T-helper 2 cell treated with Interferon-gamma antibody and Interleukin-4, amounts not matched to agents 100 ng/mL and 5 ng/mL, for 36 hours (primary cell): ENCODE results near the gene LIPH. TPM values are rescaled to one million over a fixed set of nuclear protein-coding genes. Genes with fewer than 3 reads are reported as not detected.

Source experiments
- intact Hi-C: fragments of 100-400 bp; cut with micrococcal nuclease; formaldehyde crosslinking; loops from one replicate; pipeline ENCODE4 v1.15.1; 2023
- total RNA-seq: library from RNA; stranded (reverse); gene quantifications from 2 replicates; pipeline ENCODE4 v1.2.3, GENCODE V29; 2022

Gene LIPH
- not detected in 2 replicates for total RNA-seq

DNA sequence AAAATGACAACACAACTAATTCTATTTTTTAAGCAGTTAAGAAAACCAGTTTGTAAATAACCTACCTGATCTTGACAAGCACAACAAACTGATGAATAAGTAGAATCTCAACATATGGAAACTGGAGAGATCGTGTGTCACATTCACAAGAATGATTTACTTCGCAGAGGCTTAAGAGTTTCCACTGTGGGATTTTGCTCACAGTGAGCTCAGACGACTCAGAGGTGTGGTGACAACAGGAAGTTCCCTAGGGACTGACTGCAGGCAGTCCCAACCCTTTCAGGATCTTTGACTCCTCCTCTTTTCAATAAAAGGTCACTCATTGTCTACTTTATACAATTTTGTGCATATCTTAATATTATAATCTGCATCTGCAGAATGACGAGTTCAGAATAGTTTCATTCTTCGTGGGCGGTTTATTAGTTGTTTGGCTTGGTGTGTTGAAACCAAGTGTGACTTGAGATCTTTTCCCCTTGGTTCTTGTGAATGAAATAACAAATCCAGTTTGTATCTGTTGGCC lies at the start of gene LIPH:
Gene LIPH (minus strand): TSS at position 231 of the 520 bp plus-strand sequence. CDS start 117 bp downstream, at position 114.
- intact Hi-C loops: no loop called here

DNA sequence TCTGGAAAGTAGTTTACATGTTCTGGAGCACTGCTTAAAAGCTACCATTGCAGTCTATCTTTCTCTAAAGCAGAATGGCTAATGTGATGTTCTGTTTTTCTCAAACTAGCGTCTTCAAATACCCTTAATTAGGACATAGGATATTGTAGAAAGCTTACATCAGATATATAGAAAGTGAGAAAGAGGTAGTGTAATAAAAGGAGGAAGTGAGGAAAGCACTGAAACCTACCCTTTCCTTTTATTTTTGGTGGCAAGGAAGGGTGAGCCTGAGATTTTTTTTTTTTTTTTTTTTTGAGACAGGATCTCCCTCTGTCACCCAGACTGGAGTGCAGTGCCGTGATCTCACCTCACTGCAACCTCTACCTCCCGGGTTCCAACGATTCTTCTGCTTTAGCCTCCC lies 43.1 kb upstream of the LIPH start:
- intact Hi-C loops: no loop called here

DNA sequence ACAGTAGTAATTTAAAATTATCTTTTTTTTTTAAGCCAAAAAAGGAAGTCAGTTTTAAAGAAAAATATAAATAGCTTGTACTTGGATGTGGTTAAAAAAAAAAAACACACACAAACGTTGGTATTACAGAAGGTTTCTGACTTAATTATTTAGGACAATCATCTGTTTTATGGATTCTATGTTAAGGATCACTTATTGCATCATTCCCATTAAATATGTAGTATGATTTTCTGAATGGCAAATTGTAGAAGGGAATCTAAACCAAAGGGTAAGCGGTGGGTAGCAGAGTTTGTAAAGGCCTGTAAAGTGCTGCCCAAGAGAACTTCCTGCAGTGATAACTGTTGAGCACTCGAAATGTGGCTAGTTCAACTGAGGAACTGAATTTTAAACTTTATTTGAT lies 41.7 kb upstream of the LIPH start:
- intact Hi-C loops: no loop called here

DNA sequence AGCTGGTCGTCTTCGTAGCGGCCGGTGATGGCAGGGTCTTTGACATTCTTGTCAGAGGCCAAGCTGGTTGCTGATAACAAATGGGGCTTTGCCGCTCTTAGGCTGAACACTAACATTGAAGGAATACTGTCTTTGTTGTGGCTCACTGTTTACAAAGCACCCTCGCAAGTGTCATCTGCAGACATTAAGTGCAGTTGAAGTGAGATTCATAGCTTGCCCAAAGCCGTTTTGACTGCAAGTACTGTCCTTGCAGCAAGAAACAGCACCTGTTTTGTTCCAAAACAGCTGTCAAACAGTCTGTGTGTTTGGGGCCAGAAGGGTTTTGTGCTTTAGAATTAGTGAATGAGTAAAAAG lies 34.3 kb upstream of the LIPH start:
- intact Hi-C loops: loop anchor here (1.0 to 2.0 kb wide), 5 partner anchors 87 to 984 kb away; partner anchors contain the start of genes DNAJB11, TMEM41A, TRA2B and VPS8

DNA sequence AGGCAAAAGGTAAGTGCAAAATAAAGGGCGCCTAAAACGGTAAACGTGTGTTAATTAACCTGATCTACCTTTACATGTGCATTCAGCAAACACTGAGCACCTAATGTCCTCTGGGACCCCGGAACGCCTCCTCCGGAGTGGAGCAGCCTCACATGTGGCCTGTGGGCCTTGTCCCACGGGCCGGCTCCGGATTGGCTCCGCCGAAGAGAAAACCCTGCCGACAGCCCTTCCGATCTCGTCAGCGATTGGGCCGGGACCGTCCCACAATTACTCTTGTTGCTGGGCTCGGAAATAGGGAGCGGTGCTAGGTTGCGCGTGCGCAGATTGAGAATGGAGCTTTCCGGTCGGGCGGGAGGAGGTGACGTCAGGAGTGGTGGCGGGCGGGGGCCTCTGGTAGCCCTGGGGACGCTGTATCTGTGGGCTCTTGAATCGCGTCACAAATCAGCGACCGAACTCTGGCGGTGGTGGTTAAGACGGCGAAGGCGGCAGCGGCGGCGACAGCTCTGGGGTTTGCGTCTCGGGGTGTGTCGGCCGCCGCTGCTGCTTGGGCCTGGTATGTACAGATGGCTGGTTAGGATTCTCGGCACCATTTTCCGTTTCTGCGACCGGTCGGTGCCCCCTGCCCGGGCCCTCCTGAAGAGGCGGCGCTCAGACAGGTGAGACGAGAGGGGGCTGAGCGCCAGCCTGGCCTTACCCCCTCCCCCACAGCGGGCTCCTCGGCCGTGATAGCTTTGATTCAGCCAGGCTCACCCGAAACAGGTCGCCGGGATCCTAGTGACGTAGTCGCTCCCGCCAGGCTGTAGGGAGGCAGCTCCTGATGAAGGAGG lies 33.7 kb upstream of the LIPH start, which contains the start of gene SENP2:
Gene SENP2 (plus strand): TSS at position 437 of the 827 bp plus-strand sequence. CDS start 119 bp downstream, at position 556.
- intact Hi-C loops: loop anchor here (1.0 to 2.0 kb wide), 5 partner anchors 87 to 984 kb away; partner anchors contain the start of genes DNAJB11, TMEM41A, TRA2B and VPS8

DNA sequence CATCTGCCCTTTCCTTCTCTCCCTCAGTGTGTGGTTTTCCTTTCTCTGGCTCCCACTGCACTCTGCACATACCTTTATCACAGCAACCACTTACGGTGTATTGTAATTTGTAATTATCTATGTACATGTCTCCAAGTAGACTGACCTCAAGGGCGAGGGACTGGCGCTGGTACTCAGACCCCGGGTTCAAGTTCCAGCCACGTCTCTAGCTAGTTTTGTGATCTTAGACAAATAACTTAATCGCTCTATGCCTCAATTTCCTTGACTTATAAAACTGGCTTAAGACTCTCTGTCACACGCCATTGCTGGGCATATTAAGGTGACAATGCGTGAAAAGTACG lies 33.1 kb upstream of the LIPH start:
- intact Hi-C loops: no loop called here

DNA sequence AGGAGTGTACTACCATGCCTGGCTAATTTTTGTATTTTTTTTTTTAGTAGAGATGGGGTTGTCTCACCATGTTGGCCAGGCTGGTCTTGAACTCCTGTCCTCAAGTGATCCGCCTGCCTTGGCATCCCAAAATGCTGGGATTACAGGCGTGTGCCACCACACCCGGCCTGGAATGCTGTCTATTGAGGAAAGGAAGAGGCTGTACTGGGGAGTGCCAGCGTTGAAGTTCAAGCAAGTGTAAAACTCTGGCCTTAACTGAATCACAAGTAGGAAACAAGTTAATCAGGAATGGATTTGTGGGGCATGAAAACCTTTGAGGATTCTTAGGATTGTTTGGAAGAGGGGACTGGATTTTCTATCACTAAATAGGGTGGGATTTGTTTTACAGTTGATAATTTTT lies 32.3 kb upstream of the LIPH start:
- intact Hi-C loops: no loop called here

DNA sequence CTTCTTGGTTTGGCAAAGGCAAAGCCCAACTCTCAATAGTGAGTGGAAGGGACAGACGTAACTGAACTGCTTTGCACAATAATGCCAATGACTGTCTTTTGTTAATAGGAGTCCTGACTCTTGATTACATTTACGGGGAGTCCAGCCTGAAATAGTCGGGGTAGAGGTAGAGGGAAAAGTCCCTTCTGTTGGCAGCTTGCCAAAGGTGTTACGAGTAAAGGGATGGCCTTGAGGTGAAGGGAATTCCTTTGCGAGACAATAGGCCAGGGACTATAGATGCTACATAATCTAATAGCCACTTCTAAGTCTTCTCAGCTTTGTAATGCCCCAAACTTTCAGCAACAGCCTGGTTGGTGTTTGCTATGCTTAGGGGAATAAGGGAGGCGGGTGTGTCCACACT lies 31.5 kb upstream of the LIPH start:
- intact Hi-C loops: no loop called here

DNA sequence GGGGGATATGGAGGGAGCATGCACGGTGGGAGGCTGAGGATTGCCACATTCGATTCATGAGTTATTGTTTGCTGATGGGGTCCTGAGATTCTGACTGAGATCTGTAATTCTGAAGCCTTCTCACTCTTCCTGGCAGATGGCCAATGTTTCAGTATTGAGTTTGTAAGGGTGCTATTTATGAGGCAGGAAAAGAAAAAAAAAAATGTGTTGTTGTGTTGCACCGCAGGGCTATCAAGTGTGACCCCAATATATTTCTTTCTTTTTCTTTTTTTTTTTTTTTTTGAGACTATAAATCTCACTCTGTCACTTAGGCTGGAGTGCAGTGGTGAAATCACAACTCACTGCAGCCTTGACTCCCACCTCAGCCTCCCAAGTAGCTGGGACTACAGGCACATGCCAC lies 30.5 kb upstream of the LIPH start:
- intact Hi-C loops: no loop called here

DNA sequence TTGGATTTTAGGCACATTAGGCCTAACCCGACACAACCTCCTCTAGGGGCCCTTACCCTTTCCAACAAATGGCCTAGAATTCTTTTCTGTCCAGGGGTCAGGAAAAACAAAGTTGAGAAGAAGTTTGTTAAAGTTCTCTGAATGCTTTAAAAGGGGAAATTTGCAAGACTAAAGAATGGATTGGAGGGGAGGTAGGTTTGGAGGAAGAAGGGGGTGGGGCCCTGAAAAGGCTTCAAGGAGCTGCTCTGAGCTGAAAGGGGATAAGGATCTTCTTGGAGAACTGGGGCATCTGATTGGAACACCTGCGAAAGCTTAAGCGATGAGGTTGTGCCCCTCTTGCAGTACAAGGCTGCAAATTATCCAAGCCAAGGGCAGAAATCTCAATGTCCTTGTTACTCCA lies 29.8 kb upstream of the LIPH start:
- intact Hi-C loops: no loop called here

DNA sequence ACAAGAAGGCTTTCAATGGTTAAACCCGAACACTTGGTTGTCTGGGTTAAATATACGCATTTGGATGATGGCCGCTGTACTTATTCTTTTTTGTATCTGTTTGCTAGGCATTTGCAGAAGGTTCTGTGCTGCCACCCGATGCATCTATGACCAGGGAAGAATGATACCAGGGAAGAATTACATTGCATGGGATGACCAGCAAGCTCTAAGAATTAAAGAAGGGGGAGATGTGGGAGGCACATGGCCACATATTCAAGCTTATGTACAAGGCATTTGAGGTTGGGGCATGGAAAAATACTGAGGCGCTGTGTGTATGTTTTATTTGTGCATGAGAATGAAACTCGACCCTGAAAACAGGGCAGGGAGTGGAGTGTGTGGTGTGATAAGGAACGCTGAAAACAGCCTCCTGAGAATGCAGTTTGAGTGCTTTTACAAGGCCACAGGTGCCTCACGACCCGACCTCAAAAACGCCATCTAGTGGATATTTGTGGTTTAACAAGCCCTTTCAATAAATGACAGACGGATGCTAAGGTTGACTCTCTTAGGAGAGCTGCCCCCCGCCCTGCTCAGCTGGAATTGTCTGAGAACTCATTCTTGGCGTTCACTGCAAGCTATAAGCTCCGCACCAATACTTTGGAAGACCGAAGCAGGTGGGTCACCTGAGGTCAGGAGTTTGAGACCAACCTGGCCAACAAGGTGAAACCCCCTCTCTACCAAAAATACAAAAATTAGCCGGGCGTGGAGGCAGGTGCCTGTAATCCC lies 22.9 kb upstream of the LIPH start:
- intact Hi-C loops: loop anchor here (1.0 kb wide), 1 partner anchor 221 kb away; no protein-coding TSS in a partner anchor

DNA sequence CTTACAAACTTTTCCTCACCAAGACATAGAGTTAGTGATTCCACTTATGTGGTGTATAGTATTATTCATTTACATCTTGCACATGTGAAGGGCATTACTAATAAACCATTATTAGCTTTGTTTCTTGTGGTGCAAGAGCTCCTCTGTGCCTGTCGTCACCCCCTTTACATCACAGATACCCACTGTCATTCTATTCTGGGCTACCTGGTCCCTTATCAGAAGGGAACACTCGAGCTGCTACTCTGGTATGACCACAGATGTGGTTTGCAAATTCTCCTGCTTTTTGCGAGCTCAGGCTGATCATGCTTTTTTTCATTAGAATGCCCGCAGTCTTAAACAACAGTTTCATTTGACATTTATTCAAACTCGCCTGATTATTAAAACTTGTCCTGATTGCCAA lies 19.8 kb upstream of the LIPH start:
- intact Hi-C loops: no loop called here

DNA sequence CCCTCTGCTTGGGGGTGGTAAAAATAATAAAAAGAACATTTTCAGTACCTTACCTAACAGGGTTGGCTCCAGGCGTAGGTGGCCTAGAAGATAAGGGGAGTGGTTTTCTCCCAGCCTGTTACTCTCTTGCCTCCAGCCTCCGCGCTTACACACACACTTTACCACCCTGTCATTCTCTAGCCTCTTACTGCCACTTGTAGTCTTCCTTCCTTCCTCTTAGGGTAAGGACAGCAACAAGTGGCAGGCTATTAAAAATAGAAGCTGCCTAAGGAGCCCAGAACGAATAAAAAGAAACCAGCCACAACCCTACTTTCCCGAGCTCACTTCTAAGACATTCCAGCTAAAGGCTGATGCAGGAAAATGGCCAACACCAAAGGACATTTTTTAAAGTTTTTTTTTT lies 9.6 kb upstream of the LIPH start:
- intact Hi-C loops: no loop called here

DNA sequence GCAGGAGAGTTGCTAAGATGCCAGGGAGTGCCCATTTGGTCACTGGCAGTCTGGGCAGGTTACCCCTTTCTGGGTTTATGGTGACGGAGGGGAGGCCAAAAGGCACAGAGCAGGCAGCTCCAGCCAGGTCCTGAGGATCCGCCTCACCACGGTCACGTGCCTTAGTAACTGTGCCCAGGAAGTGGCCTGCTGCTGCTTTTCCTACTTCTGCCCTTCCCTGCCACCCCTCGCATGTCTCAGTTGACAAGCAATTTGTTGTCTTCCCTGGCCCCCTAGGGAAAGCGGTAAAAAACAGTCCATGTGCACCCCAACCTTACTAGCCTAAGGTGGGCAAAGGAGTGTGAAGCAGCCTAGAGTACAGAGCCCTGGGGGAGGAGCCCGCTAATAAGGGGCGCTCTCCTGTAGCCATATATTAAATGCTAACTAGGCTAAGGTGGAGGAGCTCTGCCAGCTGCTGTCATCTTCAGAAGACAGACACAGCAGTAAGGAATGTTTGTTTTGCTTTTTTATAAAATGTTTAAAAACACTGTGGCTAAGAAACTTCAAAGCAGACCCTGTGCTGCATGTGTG lies 9.1 kb upstream of the LIPH start:
- intact Hi-C loops: no loop called here

DNA sequence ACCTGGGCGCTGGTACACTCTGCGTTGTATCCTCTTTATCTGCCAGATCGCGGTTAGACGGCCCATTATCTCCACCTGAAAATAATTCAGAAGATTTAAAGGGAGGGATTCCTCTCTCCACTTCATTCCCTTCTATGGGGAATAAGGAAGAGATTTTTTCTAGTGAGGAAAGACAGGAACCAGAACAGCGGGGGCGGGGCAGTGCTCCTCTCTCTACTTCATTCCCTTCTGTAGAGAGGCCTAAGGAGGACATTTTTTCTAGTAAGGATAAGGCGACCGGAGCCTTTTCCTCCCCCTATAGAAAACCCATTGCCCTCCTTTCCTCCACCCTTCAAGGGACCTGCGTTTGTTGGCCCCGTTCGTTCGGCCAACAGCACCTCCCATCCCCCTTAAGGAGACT lies 8.3 kb upstream of the LIPH start:
- intact Hi-C loops: no loop called here

DNA sequence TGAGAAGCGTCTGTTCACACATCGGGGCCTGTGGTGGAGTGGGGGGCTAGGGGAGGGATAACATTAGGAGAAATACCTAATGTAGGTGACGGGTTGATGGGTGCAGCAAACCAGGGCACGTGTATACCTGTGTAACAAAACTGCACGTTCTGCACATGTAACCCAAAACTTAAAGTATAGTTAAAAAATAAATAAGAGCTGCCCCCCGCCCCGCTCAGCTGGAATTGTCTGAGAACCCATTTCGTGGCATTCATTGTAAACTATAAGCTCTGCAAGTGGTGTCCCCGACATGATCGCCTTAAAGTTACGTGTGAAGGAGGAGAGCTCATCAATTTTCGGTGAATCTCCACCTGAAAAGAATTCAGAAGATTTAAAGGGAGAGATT lies 7.3 kb upstream of the LIPH start:
- intact Hi-C loops: loop anchor here (1.0 to 5.0 kb wide), 2 partner anchors 61 to 207 kb away; no protein-coding TSS in a partner anchor

DNA sequence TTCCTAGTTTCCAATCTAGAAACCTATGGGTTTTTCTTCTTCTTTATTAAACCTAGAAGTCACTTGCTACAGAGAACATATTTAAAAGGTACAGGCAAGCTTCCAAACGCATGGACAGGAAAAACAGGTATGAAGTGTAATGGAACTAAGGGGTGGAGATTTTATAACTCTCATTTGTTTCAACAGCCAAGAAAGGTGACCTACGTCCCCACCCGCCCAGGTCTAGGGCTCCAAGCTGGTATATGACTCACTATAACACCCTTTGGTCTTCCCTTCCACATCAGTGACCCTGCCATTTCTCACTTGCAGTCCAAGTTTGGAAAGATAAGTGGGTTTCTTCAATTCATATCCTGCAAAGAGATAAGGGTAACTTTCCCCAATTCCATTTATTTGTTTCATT lies 6.0 kb upstream of the LIPH start:
- intact Hi-C loops: loop anchor here (5.0 kb wide), 1 partner anchor 206 kb away; no protein-coding TSS in a partner anchor

DNA sequence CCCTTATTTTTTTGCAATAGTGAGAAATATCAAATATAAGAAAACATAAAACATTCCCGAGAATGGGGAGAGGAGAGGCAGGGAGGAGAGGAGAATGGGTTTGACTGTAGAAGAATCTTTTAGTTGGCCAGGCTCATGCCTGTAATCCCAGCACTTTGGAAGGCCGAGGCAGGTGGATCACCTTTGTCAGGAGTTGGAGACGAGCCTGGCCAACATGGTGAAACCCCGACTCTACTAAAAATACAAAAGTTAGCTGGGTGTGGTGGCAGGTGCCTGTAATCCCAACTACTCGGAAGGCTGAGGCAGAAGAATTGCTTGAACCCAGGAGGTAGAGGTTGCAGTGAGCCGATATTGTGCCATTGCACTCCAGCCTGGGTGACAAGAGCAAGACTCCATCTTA lies 4.3 kb upstream of the LIPH start:
- intact Hi-C loops: loop anchor here (5.0 kb wide), 1 partner anchor 204 kb away; no protein-coding TSS in a partner anchor

DNA sequence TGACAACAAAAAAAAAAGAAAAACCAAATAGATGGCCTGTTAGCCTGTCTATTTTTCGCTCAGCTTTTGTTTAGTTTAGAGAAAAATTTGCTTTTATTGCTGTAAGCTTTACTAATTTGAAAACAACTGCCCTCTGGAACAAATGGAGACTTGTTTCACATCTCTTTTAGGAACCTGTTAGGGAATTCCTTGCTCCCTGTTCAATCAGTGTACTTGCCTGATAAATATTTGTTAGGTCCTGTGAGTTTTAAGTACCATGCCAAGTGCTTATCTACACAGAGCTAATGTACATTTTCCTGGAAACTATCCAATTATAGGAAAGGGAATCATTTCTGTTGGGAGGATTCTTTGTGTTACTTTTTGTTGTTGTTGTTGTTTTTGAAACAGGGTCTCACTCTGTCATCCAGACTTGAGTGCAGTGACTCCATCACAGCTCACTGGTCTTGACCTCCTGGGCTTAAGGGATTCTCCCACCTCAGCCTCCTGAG lies 3.5 kb upstream of the LIPH start:
- intact Hi-C loops: loop anchor here (5.0 kb wide), 1 partner anchor 204 kb away; no protein-coding TSS in a partner anchor

DNA sequence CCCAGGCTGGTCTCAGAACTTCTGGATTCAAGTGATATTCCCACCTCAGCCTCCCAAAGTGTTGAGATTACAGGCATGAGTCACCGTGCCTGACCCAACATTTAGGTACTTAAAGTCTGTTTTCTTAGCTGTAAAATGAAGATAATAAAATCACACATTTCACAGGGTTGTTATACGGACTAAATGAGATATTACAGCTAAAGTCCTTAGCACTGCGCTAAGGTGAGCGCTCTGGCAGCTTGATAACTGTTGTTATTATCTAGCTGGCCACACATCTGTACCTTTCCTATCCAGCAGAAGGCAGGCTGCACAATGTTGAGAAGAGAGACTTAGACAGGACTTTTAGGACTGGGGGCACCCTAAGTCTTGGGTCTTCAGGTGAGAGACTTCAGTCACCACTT lies 2.7 kb upstream of the LIPH start:
- intact Hi-C loops: loop anchor here (5.0 kb wide), 1 partner anchor 203 kb away; no protein-coding TSS in a partner anchor

DNA sequence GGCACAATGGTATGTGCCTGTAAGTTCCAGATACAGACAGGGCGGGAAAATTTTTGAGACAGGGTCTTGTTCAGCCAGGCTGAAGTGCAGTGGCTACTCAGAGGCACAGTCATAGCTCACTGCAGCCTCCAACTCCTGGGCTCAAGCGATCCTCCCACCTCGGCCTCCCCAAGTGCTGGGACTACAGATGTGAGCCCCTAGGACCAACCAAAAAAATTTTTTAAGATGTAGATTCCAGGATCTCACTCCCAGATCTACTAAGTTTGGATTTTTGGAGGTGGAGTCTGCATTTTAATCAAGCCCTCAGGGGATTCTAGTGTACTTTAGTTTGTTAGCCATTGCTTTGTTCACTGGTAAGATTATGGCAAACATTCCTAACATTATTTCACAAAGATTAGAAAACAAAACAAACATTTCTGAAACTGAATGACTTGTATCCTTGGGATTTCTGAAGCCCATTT lies 2.7 kb downstream of the LIPH start:
- intact Hi-C loops: no loop called here
